H1 (cell line): ENCODE data around the gene NEB. TPM values are rescaled to one million over a fixed set of nuclear protein-coding genes. Genes with fewer than 3 reads are reported as not detected.

Source experiments
- CTCF ChIA-PET: fragments of 300-600 bp; sonication (Branson Sonifier 250); formaldehyde crosslinking; loops from one replicate; lab custom pipeline; 2021; ENCODE audit not compliant: partially characterized antibody; lab: Charles Lee
- POLR2A ChIA-PET: fragments of 300-600 bp; sonication (Branson Sonifier 250); formaldehyde crosslinking; loops from one replicate; lab custom pipeline; 2021; ENCODE audit warnings: inconsistent platforms; ENCODE audit not compliant: partially characterized antibody; lab: Charles Lee
- DNase-seq, 2 experiments: peaks; one replicate each; pipeline versions ENCODE4 v3.0.0 to v3.0.0-alpha.2; 2010 to 2022; ENCODE audit warnings: low spot score in 2 of 2, low read depth in 1 of 2, mixed read lengths in 1 of 2
- FAIRE-seq: peaks from 2 replicates; lab custom pipeline; 2011; peaks lifted over from hg19 to GRCh38; lab: Jason Lieb, UNC
- H2AFZ ChIP-seq: 2 replicates; pipeline ENCODE4 v1.8.1; 2012; ENCODE audit warnings: low read length, inconsistent platforms
- H2AK5ac ChIP-seq: 2 replicates; pipeline ENCODE4 v1.6.1; 2013; ENCODE audit warnings: low read depth, low read length
- H2BK120ac ChIP-seq: replicated peaks from 2 replicates; pipeline ENCODE3; 2013; ENCODE audit warnings: low read depth, low read length, inconsistent platforms
- H2BK12ac ChIP-seq: 2 replicates; pipeline ENCODE4 v1.6.1; 2013; ENCODE audit warnings: low read depth, low read length
- H2BK15ac ChIP-seq: 2 replicates; pipeline ENCODE4 v1.6.1; 2013; ENCODE audit warnings: low read length
- H2BK20ac ChIP-seq: 2 replicates; pipeline ENCODE4 v1.6.1; 2013; ENCODE audit warnings: low read length
- H2BK5ac ChIP-seq: 2 replicates; pipeline ENCODE4 v1.6.1; 2013; ENCODE audit warnings: low read depth, low read length
- H3K14ac ChIP-seq: 2 replicates; pipeline ENCODE4 v1.6.1; 2013; ENCODE audit warnings: inconsistent platforms; ENCODE audit not compliant: insufficient read length
- H3K18ac ChIP-seq: 2 replicates; pipeline ENCODE4 v1.6.1; 2013; ENCODE audit warnings: low read length; ENCODE audit errors: extremely low read depth
- H3K23ac ChIP-seq: 2 replicates; pipeline ENCODE4 v1.6.1; 2013; ENCODE audit warnings: inconsistent platforms; ENCODE audit not compliant: insufficient read length
- H3K23me2 ChIP-seq: 2 replicates; pipeline ENCODE4 v1.6.1; 2013; ENCODE audit warnings: low read depth, low read length
- H3K27ac ChIP-seq: 2 replicates; pipeline ENCODE4 v1.6.1; 2011; ENCODE audit warnings: low read depth, low read length, inconsistent platforms
- H3K27me3 ChIP-seq, 4 experiments: replicated peaks in 1 of 4; 1 replicate in 1 of 4; 2 replicates in 3 of 4; pipeline versions ENCODE4 v1.6.1 to v1.8.1; 2011 to 2013; ENCODE audit warnings: low read length in 3 of 4, mild to moderate bottlenecking in 3 of 4, inconsistent platforms in 2 of 4, mixed read lengths in 2 of 4, moderate library complexity in 1 of 4; ENCODE audit not compliant: control insufficient read depth in 3 of 4, insufficient read depth in 3 of 4; ENCODE audit errors: extremely low read depth in 1 of 4
- H3K36me3 ChIP-seq, 4 experiments: 2 replicates each; pipeline versions ENCODE4 v1.6.1 to v1.8.1; 2011 to 2013; ENCODE audit warnings: mild to moderate bottlenecking in 4 of 4, low read length in 3 of 4, moderate library complexity in 2 of 4, control low read depth in 1 of 4, inconsistent platforms in 1 of 4; ENCODE audit not compliant: insufficient read depth in 4 of 4, control insufficient read depth in 2 of 4
- H3K4ac ChIP-seq: replicated peaks from 2 replicates; pipeline ENCODE3; 2013; ENCODE audit warnings: low read length, low read depth, mixed read lengths, inconsistent platforms; ENCODE audit not compliant: insufficient read length
- H3K4me1 ChIP-seq, 4 experiments: replicated peaks in 1 of 4; 1 replicate in 1 of 4; 2 replicates in 3 of 4; pipeline versions ENCODE4 v1.6.1 to v1.8.1; 2011 to 2013; ENCODE audit warnings: low read length in 3 of 4, inconsistent platforms in 2 of 4, mixed read lengths in 1 of 4; ENCODE audit not compliant: insufficient read depth in 4 of 4, control insufficient read depth in 3 of 4
- H3K4me2 ChIP-seq, 2 experiments: 2 replicates each; pipeline versions ENCODE4 v1.6.1 to v1.8.1; 2011 to 2013; ENCODE audit warnings: low read depth in 2 of 2, low read length in 2 of 2, control low read depth in 1 of 2, inconsistent platforms in 1 of 2, mild to moderate bottlenecking in 1 of 2; ENCODE audit not compliant: insufficient read depth in 1 of 2
- H3K4me3 ChIP-seq, 4 experiments: fragments of 200-600, 300-600 bp in 1 of 4; sonication (generic), shearing (Covaris generic), sonication (Bioruptor Twin) in 1 of 4; 2 replicates each; pipeline versions ENCODE4 v1.5.1 to v1.8.1; 2011 to 2016; ENCODE audit warnings: low read length in 4 of 4, low read depth in 3 of 4, control low read depth in 2 of 4, inconsistent platforms in 2 of 4, mild to moderate bottlenecking in 2 of 4, mixed read lengths in 1 of 4, moderate library complexity in 1 of 4; ENCODE audit not compliant: insufficient read depth in 2 of 4; ENCODE audit errors: extremely low read depth in 1 of 4
- H3K56ac ChIP-seq: replicated peaks from 2 replicates; pipeline ENCODE3; 2013; ENCODE audit warnings: low read depth, mild to moderate bottlenecking, mixed read lengths, low read length, inconsistent platforms; ENCODE audit not compliant: insufficient read length
- H3K79me1 ChIP-seq: 2 replicates; pipeline ENCODE4 v1.6.1; 2013; ENCODE audit warnings: low read depth, low read length, control low read depth
- H3K79me2 ChIP-seq, 2 experiments: 2 replicates each; pipeline versions ENCODE4 v1.6.1 to v1.8.1; 2012 to 2013; ENCODE audit warnings: low read length in 2 of 2, mild to moderate bottlenecking in 2 of 2, inconsistent platforms in 1 of 2; ENCODE audit not compliant: insufficient read depth in 2 of 2, control insufficient read depth in 1 of 2
- H3K9ac ChIP-seq, 4 experiments: replicated peaks in 1 of 4; 1 replicate in 1 of 4; 2 replicates in 3 of 4; pipeline versions ENCODE4 v1.6.1 to v1.8.1; 2011 to 2013; ENCODE audit warnings: low read depth in 3 of 4, low read length in 3 of 4, control low read depth in 2 of 4, mild to moderate bottlenecking in 2 of 4, moderate library complexity in 2 of 4, inconsistent platforms in 1 of 4; ENCODE audit errors: extremely low read depth in 1 of 4
- H3K9me3 ChIP-seq, 2 experiments: 2 replicates each; pipeline versions ENCODE4 v1.6.1 to v1.8.1; 2012 to 2013; ENCODE audit warnings: mild to moderate bottlenecking in 2 of 2, moderate library complexity in 2 of 2, control low read depth in 1 of 2, inconsistent platforms in 1 of 2, low read depth in 1 of 2, low read length in 1 of 2, mixed read lengths in 1 of 2; ENCODE audit not compliant: insufficient read depth in 2 of 2
- H4K20me1 ChIP-seq, 2 experiments: replicated peaks in 1 of 2; 2 replicates each; pipeline versions ENCODE3 to v1.8.1; 2011 to 2013; ENCODE audit warnings: inconsistent platforms in 2 of 2, low read length in 2 of 2, mild to moderate bottlenecking in 1 of 2; ENCODE audit not compliant: insufficient read depth in 2 of 2, control insufficient read depth in 1 of 2
- H4K5ac ChIP-seq: 2 replicates; pipeline ENCODE4 v1.6.1; 2013; ENCODE audit warnings: low read length, low read depth, mixed read lengths, inconsistent platforms; ENCODE audit not compliant: insufficient read length
- H4K8ac ChIP-seq: 2 replicates; pipeline ENCODE4 v1.8.0; 2013; ENCODE audit warnings: mild to moderate bottlenecking, moderate library complexity, low read length, inconsistent platforms; ENCODE audit not compliant: insufficient read depth; ENCODE audit errors: extremely low read depth
- H4K91ac ChIP-seq: replicated peaks from 2 replicates; pipeline ENCODE3; 2013; ENCODE audit warnings: low read length, mixed read lengths, inconsistent platforms; ENCODE audit not compliant: insufficient read length
- RNF2 ChIP-seq: fragments of 200-900, 300-1000 bp; sonication (generic); IDR thresholded peaks from 2 replicates; pipeline ENCODE4 v1.7.1; 2016; ENCODE audit warnings: borderline replicate concordance, low read depth, mild to moderate bottlenecking, antibody characterized with exemption, low read length; ENCODE audit not compliant: poor library complexity, severe bottlenecking; ENCODE audit errors: missing control alignments
- WGBS, 2 experiments: shearing (Covaris generic) in 1 of 2; methylation state at CpG; one replicate each; pipeline versions ENCODE4 v1.1.6 to v1.1.7; 2013 to 2015; ENCODE audit warnings: low lambda C conversion rate in 2 of 2, mixed read lengths in 2 of 2, inconsistent platforms in 1 of 2, low coverage in 1 of 2, missing lambda C conversion rate in 1 of 2; ENCODE audit not compliant: insufficient replicate concordance in 2 of 2, insufficient coverage in 1 of 2, insufficient read length in 1 of 2; ENCODE audit errors: extremely low coverage in 1 of 2, missing lambda C conversion rate in 1 of 2; 5-methylcytosine and 5-hydroxymethylcytosine counted together
- polyA plus RNA-seq, 7 experiments: library from polyadenylated mRNA; depleted of rRNA in 3 of 7; stranded (reverse) in 5 of 7; unstranded in 2 of 7; fragments of >200 nt in 5 of 7; fragments of 200-250 nt in 2 of 7; gene quantifications; 1 replicate in 5 of 7; 2 replicates in 1 of 7; 4 replicates in 1 of 7; pipeline versions ENCODE4 v1.2.1 to v1.2.3, GENCODE V29; 2011 to 2013; ENCODE audit warnings: missing spikeins in 2 of 7, mixed read lengths in 2 of 7
- total RNA-seq: library from RNA; stranded (reverse); fragmentation: NEBNext Ultra II Directional; extraction: Animal tissue kit (Norgen Biotek cat#: 25700); gene quantifications from 2 replicates; pipeline ENCODE4 v1.2.1, GENCODE V29; 2021
- TF ChIP-seq, protein P1 (sequence below), 3 experiments: IDR thresholded peaks; 1 replicate in 2 of 3; 2 replicates in 1 of 3; pipeline versions ENCODE4 v1.5.1 to v1.6.1; 2011; ENCODE audit warnings: low read length in 3 of 3, mild to moderate bottlenecking in 3 of 3, inconsistent platforms in 2 of 3, low read depth in 1 of 3, moderate library complexity in 1 of 3; ENCODE audit not compliant: insufficient read depth in 1 of 3; ENCODE audit errors: control extremely low read depth in 1 of 3

NEB gene
- total and polyA plus RNA-seq, 2 of the 8 experiments (the other 6 are each of a cell fraction or from before 2014, with no cell fraction given), result 1.4 to 2.5 TPM

DNA sequence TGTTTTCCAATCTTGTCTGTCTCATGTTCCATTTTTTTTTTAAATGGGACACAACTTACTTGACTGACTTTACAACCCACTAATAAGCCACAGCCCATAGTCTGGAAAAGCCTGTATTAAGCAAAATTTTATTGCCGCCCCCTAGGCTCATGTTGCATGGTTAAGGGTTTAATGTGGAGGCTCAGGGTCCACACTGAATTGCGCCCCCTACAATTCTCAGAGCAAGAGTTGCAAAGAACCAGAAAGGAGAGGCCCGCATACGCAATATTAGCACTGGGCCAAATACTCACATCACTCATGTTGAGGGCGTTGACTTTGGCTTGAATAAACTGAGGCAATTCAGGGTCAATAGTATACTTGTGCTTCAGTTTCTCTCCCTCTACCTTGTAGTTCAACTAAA lies 65.5 kb downstream of the NEB start:
- peaks cover 0 to 1% (median 0%) of the 10 kb centered on the region in 4 experiments; a peak in 1 of 7 replicates for H3K27me3 ChIP-seq
- no peaks in the 10 kb centered on the region for H3K9me3 ChIP-seq
- H4K20me1 ChIP-seq, result no peaks in the 10 kb centered on the region
- H3K27ac ChIP-seq, result no peak overlapping the region
- H3K18ac ChIP-seq, result no peak overlapping the region
- no peak for DNase-seq
- WGBS, 2 experiments, result 93% methylated on average over 5 of the region's 5 CpGs; no CpG with 5 or more reads in 1 of the 2 experiments
- H3K56ac ChIP-seq, result no peak overlapping the region
- H3K79me2 ChIP-seq, result no peaks in the 10 kb centered on the region
- no peak overlapping the region for H3K4me2 ChIP-seq
- no peak overlapping the region for H4K91ac ChIP-seq
- no peak overlapping the region for H2AFZ ChIP-seq
- no peak overlapping the region for H2BK120ac ChIP-seq
- no peak overlapping the region for H3K9ac ChIP-seq
- no peak overlapping the region for H3K4me3 ChIP-seq
- H3K36me3 ChIP-seq, result no peaks in the 10 kb centered on the region
- H3K23ac ChIP-seq, result no peak overlapping the region
- H3K4me1 ChIP-seq, result peaks cover 0 to 8% (median 1%) of the 10 kb centered on the region in 4 experiments; a peak in 3 of 7 replicates
- TF ChIP-seq, protein P1, sequence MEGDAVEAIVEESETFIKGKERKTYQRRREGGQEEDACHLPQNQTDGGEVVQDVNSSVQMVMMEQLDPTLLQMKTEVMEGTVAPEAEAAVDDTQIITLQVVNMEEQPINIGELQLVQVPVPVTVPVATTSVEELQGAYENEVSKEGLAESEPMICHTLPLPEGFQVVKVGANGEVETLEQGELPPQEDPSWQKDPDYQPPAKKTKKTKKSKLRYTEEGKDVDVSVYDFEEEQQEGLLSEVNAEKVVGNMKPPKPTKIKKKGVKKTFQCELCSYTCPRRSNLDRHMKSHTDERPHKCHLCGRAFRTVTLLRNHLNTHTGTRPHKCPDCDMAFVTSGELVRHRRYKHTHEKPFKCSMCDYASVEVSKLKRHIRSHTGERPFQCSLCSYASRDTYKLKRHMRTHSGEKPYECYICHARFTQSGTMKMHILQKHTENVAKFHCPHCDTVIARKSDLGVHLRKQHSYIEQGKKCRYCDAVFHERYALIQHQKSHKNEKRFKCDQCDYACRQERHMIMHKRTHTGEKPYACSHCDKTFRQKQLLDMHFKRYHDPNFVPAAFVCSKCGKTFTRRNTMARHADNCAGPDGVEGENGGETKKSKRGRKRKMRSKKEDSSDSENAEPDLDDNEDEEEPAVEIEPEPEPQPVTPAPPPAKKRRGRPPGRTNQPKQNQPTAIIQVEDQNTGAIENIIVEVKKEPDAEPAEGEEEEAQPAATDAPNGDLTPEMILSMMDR (IDR thresholded peaks at IDR 0.05; ENCODE audit: control extremely low read depth in 1 of 3, insufficient read depth in 1 of 3, low read depth in 1 of 3, low read length in 3 of 3), result peak; percentile 20 to 44 (median 21); a peak in 3 of 4 replicates
- no peak for TF ChIP-seq RNF2
- TF ChIP-seq, all 59 proteins: peak for 1
- ChIA-PET POLR2A (no interaction called here), CTCF (no interaction called here)
- Histone ChIP-seq H3K14ac (no peak overlapping the region), H4K5ac (no peak overlapping the region), H2BK15ac (no peak overlapping the region), H3K79me1 (no peaks in the 10 kb centered on the region), H2BK5ac (no peak overlapping the region), H2BK20ac (no peak overlapping the region), H2BK12ac (no peak overlapping the region), H2AK5ac (no peak overlapping the region), H4K8ac (no peak overlapping the region), H3K4ac (no peak overlapping the region), H3K23me2 (no peaks in the 10 kb centered on the region)
- FAIRE-seq, result no peak
